GM18526 (cell line): Measurements from ENCODE around the gene KLK13.

ENCODE experiments used
- POLR2A ChIP-seq: IDR thresholded peaks from 3 replicates; pipeline ENCODE4 v1.6.1; 2011; ENCODE audit not compliant: insufficient read length; ENCODE audit errors: extremely low read depth

Gene KLK13

GRCh38 chr19:51081476-51081875 lies 16.6 kb upstream of the KLK13 start:
- TF ChIP-seq POLR2A, result no peak

- no peak for TF ChIP-seq POLR2A
These were observed 14.7 kb upstream of the KLK13 start for GRCh38 chr19:51079481-51080110.

GRCh38 chr19:51078731-51079130 lies 13.8 kb upstream of the KLK13 start:
- TF ChIP-seq POLR2A, result no peak

- TF ChIP-seq POLR2A, result no peak
These were observed 13.2 kb upstream of the KLK13 start for GRCh38 chr19:51078104-51078503.

GRCh38 chr19:51076631-51077213 lies 11.8 kb upstream of the KLK13 start:
- TF ChIP-seq POLR2A, result no peak

GRCh38 chr19:51075998-51076397 lies 11.1 kb upstream of the KLK13 start:
- TF ChIP-seq POLR2A, result no peak

- no peak for TF ChIP-seq POLR2A
These were observed 6.2 kb upstream of the KLK13 start for GRCh38 chr19:51071095-51071405.

GRCh38 chr19:51070334-51071094 lies 5.6 kb upstream of the KLK13 start:
- no peak for TF ChIP-seq POLR2A

GRCh38 chr19:51066393-51067186 lies 1.7 kb upstream of the KLK13 start:
- TF ChIP-seq POLR2A, result no peak

GRCh38 chr19:51065221-51065960 lies 499 bp upstream of the KLK13 start:
- no peak for TF ChIP-seq POLR2A

- no peak for TF ChIP-seq POLR2A
These were observed 1.2 kb downstream of the KLK13 start for GRCh38 chr19:51063664-51064063.

- no peak for TF ChIP-seq POLR2A
These were observed 3.9 kb downstream of the KLK13 start for GRCh38 chr19:51060973-51061372.

GRCh38 chr19:51060336-51060735 lies 4.6 kb downstream of the KLK13 start:
- TF ChIP-seq POLR2A, result no peak

GRCh38 chr19:51059715-51060114 lies 5.2 kb downstream of the KLK13 start:
- no peak for TF ChIP-seq POLR2A

- TF ChIP-seq POLR2A, result no peak
These were observed 9.0 kb downstream of the KLK13 start for GRCh38 chr19:51055866-51056265.
